ENCODE data around the gene ADAMTS19. TPM values are rescaled to one million over a fixed set of nuclear protein-coding genes. Genes with fewer than 3 reads are reported as not detected.

The ADAMTS19 gene
- total and polyA plus RNA-seq, 2 of the 8 experiments (the other 6 are each of a cell fraction or from before 2014, with no cell fraction given): 17.3 to 28.8 TPM

DNA sequence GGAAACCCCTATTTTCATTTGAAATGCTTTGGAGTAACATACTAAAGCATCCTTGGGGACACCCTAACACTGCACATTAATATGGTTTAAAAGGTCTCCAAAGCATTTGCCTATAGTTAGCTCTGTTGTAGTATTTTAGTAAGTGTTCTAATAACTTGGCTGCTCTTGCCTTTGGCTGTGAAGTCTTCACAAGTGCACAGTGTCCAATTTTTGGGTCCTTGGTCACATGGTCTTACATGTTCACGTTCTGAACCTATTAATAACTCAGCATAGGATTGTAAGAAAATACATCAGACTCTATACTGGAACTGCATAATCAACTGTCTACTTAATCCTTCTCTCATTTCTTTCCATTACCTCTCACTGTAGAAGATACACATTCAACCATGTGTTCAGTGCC is 17.4 kb downstream of the ADAMTS19 start:
- Histone ChIP-seq H3K4me2 (ENCODE audit: insufficient read depth in 1 of 2, low read depth in 2 of 2, low read length in 2 of 2) (no peak overlapping the region), H3K79me2 (ENCODE audit: control insufficient read depth in 1 of 2, insufficient read depth in 2 of 2, low read length in 2 of 2) (peaks cover 2 to 74% of the 10 kb centered on the region in 2 experiments; a peak in 2 of 4 replicates), H3K4me3 (ENCODE audit: extremely low read depth in 1 of 4, insufficient read depth in 2 of 4, low read depth in 3 of 4, low read length in 4 of 4) (no peak overlapping the region), H2BK120ac (replicated peaks; ENCODE audit: low read depth, low read length) (no peak overlapping the region), H2AK5ac (ENCODE audit: low read depth, low read length) (no peak overlapping the region), H2BK15ac (ENCODE audit: low read length) (no peak overlapping the region), H2AFZ (ENCODE audit: low read length) (no peak overlapping the region), H2BK12ac (ENCODE audit: low read depth, low read length) (no peak overlapping the region), H3K79me1 (ENCODE audit: low read depth, low read length) (no peaks in the 10 kb centered on the region), H3K14ac (ENCODE audit: insufficient read length) (no peak overlapping the region), H4K91ac (replicated peaks; ENCODE audit: insufficient read length, low read length) (no peak overlapping the region), H2BK5ac (ENCODE audit: low read depth, low read length) (no peak overlapping the region), H3K9ac (replicated peaks in 1 of 4; ENCODE audit: extremely low read depth in 1 of 4, low read depth in 3 of 4, low read length in 3 of 4) (no peak overlapping the region), H3K56ac (replicated peaks; ENCODE audit: insufficient read length, low read depth, low read length) (no peak overlapping the region), H2BK20ac (ENCODE audit: low read length) (no peak overlapping the region), H4K5ac (ENCODE audit: insufficient read length, low read depth, low read length) (no peak overlapping the region), H3K27ac (ENCODE audit: low read depth, low read length) (no peak overlapping the region), H3K23ac (ENCODE audit: insufficient read length) (no peak overlapping the region), H4K8ac (ENCODE audit: extremely low read depth, insufficient read depth, low read length) (no peak overlapping the region), H3K9me3 (ENCODE audit: insufficient read depth in 2 of 2, low read depth in 1 of 2, low read length in 1 of 2) (no peaks in the 10 kb centered on the region), H3K23me2 (ENCODE audit: low read depth, low read length) (no peaks in the 10 kb centered on the region), H3K27me3 (replicated peaks in 1 of 4; ENCODE audit: control insufficient read depth in 3 of 4, extremely low read depth in 1 of 4, insufficient read depth in 3 of 4, low read length in 3 of 4) (no peaks in the 10 kb centered on the region), H3K18ac (ENCODE audit: extremely low read depth, low read length) (no peak overlapping the region), H3K36me3 (ENCODE audit: control insufficient read depth in 2 of 4, insufficient read depth in 4 of 4, low read length in 3 of 4) (peaks cover 0 to 6% (median 0%) of the 10 kb centered on the region in 4 experiments; a peak in 1 of 8 replicates), H3K4me1 (replicated peaks in 1 of 4; ENCODE audit: control insufficient read depth in 3 of 4, insufficient read depth in 4 of 4, low read length in 3 of 4) (peaks cover 0 to 4% (median 0%) of the 10 kb centered on the region in 4 experiments; a peak in 1 of 7 replicates), H4K20me1 (replicated peaks in 1 of 2; ENCODE audit: control insufficient read depth in 1 of 2, insufficient read depth in 2 of 2, low read length in 2 of 2) (no peaks in the 10 kb centered on the region), H3K4ac (replicated peaks; ENCODE audit: insufficient read length, low read depth, low read length) (no peak overlapping the region)
- CTCF ChIA-PET (ENCODE audit: partially characterized antibody): interaction anchor here (2.4 kb wide), 1 partner anchor 15 kb away, joined by 9 read pairs; no protein-coding TSS in a partner anchor
- 82% methylated on average over 1 of the region's 1 CpG; no CpG with 5 or more reads in 1 of the 2 experiments for WGBS, 2 experiments (ENCODE audit: extremely low coverage in 1 of 2, insufficient coverage in 1 of 2, insufficient read length in 1 of 2, insufficient replicate concordance in 2 of 2, low coverage in 1 of 2, low lambda C conversion rate in 2 of 2, missing lambda C conversion rate in 1 of 2)
- FAIRE-seq (no peak), DNase-seq (ENCODE audit: low read depth in 1 of 2, low spot score in 2 of 2) (no peak)
- POLR2A ChIA-PET (ENCODE audit: partially characterized antibody): interaction anchor here (3.2 kb wide), 1 partner anchor 18 kb away, joined by 15 read pairs; the partner anchor contains the start of gene ADAMTS19
- no peak for TF ChIP-seq HDAC2 (IDR thresholded peaks at IDR 0.05; ENCODE audit: borderline replicate concordance in 1 of 2, low read depth in 2 of 2, low read length in 2 of 2)
- TF ChIP-seq ATF2 (IDR thresholded peaks at IDR 0.05; ENCODE audit: low read length): no peak
- TF ChIP-seq SP1 (IDR thresholded peaks at IDR 0.05; ENCODE audit: low read depth, low read length): no peak
- no peak for TF ChIP-seq KDM5A (IDR thresholded peaks at IDR 0.05; ENCODE audit: low read length)
- TF ChIP-seq TAF7 (optimal IDR thresholded peaks at IDR 0.05; ENCODE audit: borderline replicate concordance, low read depth, low read length): no peak
- TF ChIP-seq KDM4A (IDR thresholded peaks at IDR 0.05; ENCODE audit: low read depth, low read length, severe bottlenecking): no peak
- no peak for TF ChIP-seq BCL11A (IDR thresholded peaks at IDR 0.05; ENCODE audit: low read depth in 2 of 2, low read length in 2 of 2)
- no peak for TF ChIP-seq RAD21 (IDR thresholded peaks at IDR 0.05 in 1 of 2, conservative IDR thresholded peaks at IDR 0.05 in 1 of 2; ENCODE audit: low read depth in 2 of 2, low read length in 2 of 2)
